ENCODE measurements around the gene SPOCK1.
A peak's percentile ranks its signal among the peaks of the same experiment; 100 is the strongest.

GRCh38 chr5:137075163-137075970 is 423.8 kb downstream of the SPOCK1 start:
- peak; percentile 70 for TF ChIP-seq CTCF (IDR thresholded peaks at IDR 0.05; ENCODE audit: borderline replicate concordance, extremely low read depth, low read length, poor library complexity, severe bottlenecking)
- no peak for TF ChIP-seq EZH2 (IDR thresholded peaks at IDR 0.05; ENCODE audit: borderline replicate concordance, low read depth, low read length, severe bottlenecking)
